Activated CD8-positive, alpha-beta T cell treated with anti-CD3 and anti-CD28 coated beads for 36 hours (primary cell): ENCODE measurements around the gene TTC23L. TPM values are rescaled to one million over a fixed set of nuclear protein-coding genes. Genes with fewer than 3 reads are reported as not detected.
"Not testable (repeated sequence)": the region's sequence is repeated elsewhere in the genome, so short reads cannot be mapped to it uniquely, and the experiment has no call there.

Source experiments
- ATAC-seq: fragments of 200-7000 bp; cut with Tn5 transposase; one replicate; pipeline ENCODE4 v1.10.0; 2021; ENCODE audit warnings: mild to moderate bottlenecking, moderate library complexity
- CTCF ChIA-PET: fragments of 350-600 bp; sonication (Branson Sonifier 250); formaldehyde crosslinking; loops from one replicate; lab custom pipeline; 2021; ENCODE audit warnings: antibody characterized with exemption; lab: Charles Lee
- POLR2A ChIA-PET: fragments of 350-600 bp; sonication (Branson Sonifier 250); formaldehyde crosslinking; loops from one replicate; lab custom pipeline; 2021; ENCODE audit warnings: antibody characterized with exemption; lab: Charles Lee
- DNase-seq: peaks from one replicate; pipeline ENCODE4 v3.0.0-alpha.2; 2020
- H3K27ac Mint-ChIP-seq: one replicate; pipeline ENCODE4 v1.8.0; 2021; ENCODE audit warnings: mild to moderate bottlenecking, mixed read lengths
- H3K27me3 Mint-ChIP-seq: one replicate; pipeline ENCODE4 v1.8.0; 2021; ENCODE audit warnings: mixed read lengths
- H3K36me3 Mint-ChIP-seq: one replicate; pipeline ENCODE4 v1.8.0; 2021; ENCODE audit warnings: low read depth, mixed read lengths
- H3K4me1 Mint-ChIP-seq: one replicate; pipeline ENCODE4 v1.8.0; 2021; ENCODE audit warnings: low read depth, mixed read lengths
- H3K4me3 Mint-ChIP-seq: one replicate; pipeline ENCODE4 v1.8.0; 2021; ENCODE audit warnings: mild to moderate bottlenecking, moderate library complexity, mixed read lengths
- H3K9me3 Mint-ChIP-seq: one replicate; pipeline ENCODE4 v1.8.0; 2021; ENCODE audit warnings: mixed read lengths
- CTCF ChIP-seq: fragments of 200-600 bp; IDR thresholded peaks from one replicate; pipeline ENCODE4 v1.8.0; 2022; ENCODE audit warnings: antibody characterized with exemption, mild to moderate bottlenecking
- intact Hi-C: fragments of 100-400 bp; cut with micrococcal nuclease; formaldehyde crosslinking; loops from one replicate; pipeline ENCODE4 v1.10.0; 2022
- total RNA-seq, 2 experiments: library from RNA; stranded (reverse); gene quantifications; one replicate each; pipeline ENCODE4 v1.2.3, GENCODE V29; 2021

The TTC23L gene
- total RNA-seq, 2 experiments from 2014 or later: 0.22 to 0.41 TPM

- ATAC-seq (no peak), DNase-seq (no peak)
- POLR2A ChIA-PET: interaction anchor here (0.6 kb wide), 1 partner anchor 1576 kb away, joined by 3 read pairs; no protein-coding TSS in a partner anchor
- Mint-ChIP-seq H3K4me1 (no peaks in the 10 kb centered on the region), H3K4me3 (no peak overlapping the region), H3K36me3 (no peaks in the 10 kb centered on the region), H3K27ac (no peak overlapping the region), H3K27me3 (peaks cover 4% of the 10 kb centered on the region), H3K9me3 (no peaks in the 10 kb centered on the region)
- intact Hi-C loops: no loop called here
- CTCF ChIA-PET: interaction anchor here (2.1 kb wide), 1 partner anchor 75 kb away, joined by 6 read pairs; no protein-coding TSS in a partner anchor
- no peak for TF ChIP-seq CTCF
Measured at GRCh38 chr5:34822956-34823715, 15.8 kb upstream of the TTC23L start.

- intact Hi-C loops: no loop called here
- POLR2A ChIA-PET: no interaction called here
- H3K4me3 Mint-ChIP-seq: no peak overlapping the region
Measured at GRCh38 chr5:34826347-34826746, 12.6 kb upstream of the TTC23L start.

GRCh38 chr5:34827588-34828506, 11.1 kb upstream of the TTC23L start:
- H3K36me3 Mint-ChIP-seq: no peaks in the 10 kb centered on the region
- ATAC-seq: no peak
- intact Hi-C loops: no loop called here
- H3K27me3 Mint-ChIP-seq: peaks cover 7% of the 10 kb centered on the region
- TF ChIP-seq CTCF: no peak
- no peaks in the 10 kb centered on the region for H3K9me3 Mint-ChIP-seq
- ChIA-PET POLR2A (interaction anchor here (0.7 kb wide), 1 partner anchor 65 kb away, joined by 3 read pairs; no protein-coding TSS in a partner anchor), CTCF (interaction anchor here (0.7 to 1.1 kb wide), 3 partner anchors 11 to 342 kb away, joined by 3 to 4 read pairs (median 3); partner anchors contain the start of gene TTC23L)
- no peak for DNase-seq
- no peaks in the 10 kb centered on the region for H3K4me1 Mint-ChIP-seq
- no peak overlapping the region for H3K27ac Mint-ChIP-seq
- no peak overlapping the region for H3K4me3 Mint-ChIP-seq

More at GRCh38 chr5:34826347-34826746, 12.6 kb upstream of the TTC23L start:
- no peaks in the 10 kb centered on the region for H3K4me1 Mint-ChIP-seq
- CTCF ChIA-PET: interaction anchor here (1.2 kb wide), 1 partner anchor 12 kb away, joined by 3 read pairs; the partner anchor contains the start of gene TTC23L
- TF ChIP-seq CTCF: no peak
- DNase-seq (no peak), ATAC-seq (no peak)
- no peak overlapping the region for H3K27ac Mint-ChIP-seq
- H3K27me3 Mint-ChIP-seq: peaks cover 7% of the 10 kb centered on the region
- H3K36me3 Mint-ChIP-seq: no peaks in the 10 kb centered on the region
- no peaks in the 10 kb centered on the region for H3K9me3 Mint-ChIP-seq

- H3K27ac Mint-ChIP-seq, POLR2A ChIA-PET, CTCF ChIA-PET, H3K9me3 Mint-ChIP-seq, H3K4me3 Mint-ChIP-seq, ATAC-seq, intact Hi-C loops, H3K36me3 Mint-ChIP-seq, H3K27me3 Mint-ChIP-seq, DNase-seq, H3K4me1 Mint-ChIP-seq: not testable (repeated sequence)
Measured at GRCh38 chr5:34830827-34831226, 8.1 kb upstream of the TTC23L start.

GRCh38 chr5:34831303-34831702, 7.7 kb upstream of the TTC23L start:
- Mint-ChIP-seq H3K27ac (no peak overlapping the region), H3K36me3 (no peaks in the 10 kb centered on the region), H3K4me3 (no peak overlapping the region), H3K4me1 (no peaks in the 10 kb centered on the region), H3K9me3 (no peaks in the 10 kb centered on the region), H3K27me3 (peaks cover 7% of the 10 kb centered on the region)
- ATAC-seq: no peak
- no peak for TF ChIP-seq CTCF
- DNase-seq: no peak
- intact Hi-C loops: no loop called here
- POLR2A ChIA-PET: no interaction called here
- CTCF ChIA-PET: interaction anchor here (1.3 kb wide), 1 partner anchor 308 kb away, joined by 4 read pairs; no protein-coding TSS in a partner anchor
